Mucosa of stomach (tissue), 1 donor: ENCODE results near the gene PILRB.

ENCODE experiments used
- H3K27me3 ChIP-seq: one replicate; pipeline ENCODE4 v1.7.0; 2013; ENCODE audit warnings: mild to moderate bottlenecking, low read length; ENCODE audit not compliant: control insufficient read depth, insufficient read depth
- H3K36me3 ChIP-seq: one replicate; pipeline ENCODE4 v1.7.0; 2013; ENCODE audit warnings: low read length; ENCODE audit not compliant: control insufficient read depth, insufficient read depth
- H3K4me1 ChIP-seq: one replicate; pipeline ENCODE4 v1.7.0; 2013; ENCODE audit warnings: mild to moderate bottlenecking, low read length; ENCODE audit not compliant: control insufficient read depth, insufficient read depth
- H3K4me3 ChIP-seq: one replicate; pipeline ENCODE4 v1.7.0; 2013; ENCODE audit warnings: low read length
- H3K9ac ChIP-seq: one replicate; pipeline ENCODE4 v1.7.0; 2013; ENCODE audit warnings: mild to moderate bottlenecking, low read length, moderate library complexity
- H3K9me3 ChIP-seq: one replicate; pipeline ENCODE4 v1.7.0; 2013; ENCODE audit warnings: mild to moderate bottlenecking, low read length, moderate library complexity; ENCODE audit not compliant: control insufficient read depth
- donor health status: Pancreatic carcinoma.

PILRB gene

GRCh38 chr7:100384628-100385294 lies 26.8 kb downstream of the PILRB start:
- peaks cover 2% of the 10 kb centered on the region for H3K27me3 ChIP-seq
- no peaks in the 10 kb centered on the region for H3K36me3 ChIP-seq
- no peaks in the 10 kb centered on the region for H3K9me3 ChIP-seq
- H3K4me1 ChIP-seq = no peaks in the 10 kb centered on the region
- no peak overlapping the region for H3K4me3 ChIP-seq
- H3K9ac ChIP-seq = no peak overlapping the region

GRCh38 chr7:100386940-100387339 lies 29.0 kb downstream of the PILRB start:
- Histone ChIP-seq H3K9ac (no peak overlapping the region), H3K27me3 (no peaks in the 10 kb centered on the region), H3K9me3 (no peaks in the 10 kb centered on the region), H3K36me3 (no peaks in the 10 kb centered on the region), H3K4me3 (no peak overlapping the region), H3K4me1 (no peaks in the 10 kb centered on the region)

- H3K36me3 ChIP-seq = no peaks in the 10 kb centered on the region
- H3K27me3 ChIP-seq = no peaks in the 10 kb centered on the region
- H3K4me3 ChIP-seq = no peak overlapping the region
- no peaks in the 10 kb centered on the region for H3K9me3 ChIP-seq
- no peaks in the 10 kb centered on the region for H3K4me1 ChIP-seq
- no peak overlapping the region for H3K9ac ChIP-seq
Measured at GRCh38 chr7:100387695-100388094, 29.8 kb downstream of the PILRB start.

GRCh38 chr7:100389437-100390088 lies 31.6 kb downstream of the PILRB start:
- Histone ChIP-seq H3K4me1 (no peaks in the 10 kb centered on the region), H3K9ac (no peak overlapping the region), H3K9me3 (no peaks in the 10 kb centered on the region), H3K27me3 (no peaks in the 10 kb centered on the region), H3K36me3 (no peaks in the 10 kb centered on the region), H3K4me3 (no peak overlapping the region)

- Histone ChIP-seq H3K9ac (no peak overlapping the region), H3K4me3 (no peak overlapping the region), H3K4me1 (no peaks in the 10 kb centered on the region), H3K9me3 (no peaks in the 10 kb centered on the region), H3K27me3 (no peaks in the 10 kb centered on the region), H3K36me3 (no peaks in the 10 kb centered on the region)
Measured at GRCh38 chr7:100390286-100391009, 32.5 kb downstream of the PILRB start.

- Histone ChIP-seq H3K27me3 (no peaks in the 10 kb centered on the region), H3K4me1 (no peaks in the 10 kb centered on the region), H3K9me3 (no peaks in the 10 kb centered on the region), H3K4me3 (no peak overlapping the region), H3K9ac (no peak overlapping the region), H3K36me3 (no peaks in the 10 kb centered on the region)
Measured at GRCh38 chr7:100393233-100393905, 35.5 kb downstream of the PILRB start.

- no peaks in the 10 kb centered on the region for H3K9me3 ChIP-seq
- no peaks in the 10 kb centered on the region for H3K36me3 ChIP-seq
- no peak overlapping the region for H3K9ac ChIP-seq
- H3K27me3 ChIP-seq = no peaks in the 10 kb centered on the region
- no peak overlapping the region for H3K4me3 ChIP-seq
- H3K4me1 ChIP-seq = no peaks in the 10 kb centered on the region
Measured at GRCh38 chr7:100394077-100394476, 36.2 kb downstream of the PILRB start.

- Histone ChIP-seq H3K9ac (no peak overlapping the region), H3K4me3 (no peak overlapping the region), H3K27me3 (no peaks in the 10 kb centered on the region), H3K36me3 (no peaks in the 10 kb centered on the region), H3K9me3 (no peaks in the 10 kb centered on the region), H3K4me1 (no peaks in the 10 kb centered on the region)
Measured at GRCh38 chr7:100396421-100396982, 38.6 kb downstream of the PILRB start.

- H3K4me3 ChIP-seq = no peak overlapping the region
- H3K9me3 ChIP-seq = no peaks in the 10 kb centered on the region
- no peaks in the 10 kb centered on the region for H3K36me3 ChIP-seq
- H3K4me1 ChIP-seq = no peaks in the 10 kb centered on the region
- no peaks in the 10 kb centered on the region for H3K27me3 ChIP-seq
- H3K9ac ChIP-seq = no peak overlapping the region
Measured at GRCh38 chr7:100397315-100398081, 39.6 kb downstream of the PILRB start.

GRCh38 chr7:100398239-100398638 lies 40.3 kb downstream of the PILRB start:
- no peaks in the 10 kb centered on the region for H3K36me3 ChIP-seq
- no peaks in the 10 kb centered on the region for H3K9me3 ChIP-seq
- no peaks in the 10 kb centered on the region for H3K27me3 ChIP-seq
- no peak overlapping the region for H3K4me3 ChIP-seq
- H3K9ac ChIP-seq = no peak overlapping the region
- no peaks in the 10 kb centered on the region for H3K4me1 ChIP-seq

- Histone ChIP-seq H3K9ac (no peak overlapping the region), H3K9me3 (no peaks in the 10 kb centered on the region), H3K27me3 (no peaks in the 10 kb centered on the region)
Measured at GRCh38 chr7:100400041-100400440, 42.1 kb downstream of the PILRB start.

More at GRCh38 chr7:100400041-100400440, 42.1 kb downstream of the PILRB start:
- no peak overlapping the region for H3K4me3 ChIP-seq
- H3K36me3 ChIP-seq = no peaks in the 10 kb centered on the region
- H3K4me1 ChIP-seq = no peaks in the 10 kb centered on the region
